Measurements from ENCODE around the gene TXNRD2. TPM values are rescaled to one million over a fixed set of nuclear protein-coding genes. Genes with fewer than 3 reads are reported as not detected.

TXNRD2 gene
- total RNA-seq, 3 donors from 2014 or later (not counting 1 experiment from before 2014, with no cell fraction given) = 23.5 to 37.3 (median 24.4) TPM

DNA sequence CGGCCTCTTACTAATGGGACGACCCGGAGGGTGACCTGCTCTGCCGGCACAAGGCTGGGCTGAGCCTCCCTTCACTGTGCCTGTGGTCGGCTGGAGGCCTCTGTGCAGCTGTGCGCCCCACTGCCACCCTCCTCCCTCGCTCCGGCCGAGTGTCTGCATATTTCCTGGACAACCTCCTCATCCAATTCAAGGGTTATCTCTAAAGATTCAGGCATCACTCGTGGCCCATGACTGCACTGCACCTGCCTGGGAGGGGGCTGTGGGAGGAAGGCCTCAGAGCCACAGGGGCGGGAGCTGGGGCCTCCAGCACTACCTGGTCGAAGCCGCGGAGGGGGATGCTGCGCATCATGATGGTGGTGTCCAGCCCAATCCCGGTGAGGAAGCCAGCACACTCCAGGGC, 43.9 kb downstream of the TXNRD2 start:
- ATAC-seq = no peak
- WGBS (ENCODE audit: insufficient coverage) = 95% methylated on average over 16 of the region's 16 CpGs
- H3K4me1 ChIP-seq (ENCODE audit: control insufficient read depth, insufficient read depth, low read length) = peaks cover 4% of the 10 kb centered on the region
- peaks cover 12% of the 10 kb centered on the region for H3K36me3 ChIP-seq (ENCODE audit: control insufficient read depth, insufficient read depth, low read length)
- no peak overlapping the region for H3K27ac Mint-ChIP-seq
- no peaks in the 10 kb centered on the region for H3K9me3 ChIP-seq (ENCODE audit: control insufficient read depth, insufficient read depth, low read length)
- no peak overlapping the region for H3K27ac ChIP-seq (ENCODE audit: low read length)
- no peaks in the 10 kb centered on the region for H3K9me3 Mint-ChIP-seq
- intact Hi-C loops (cut with micrococcal nuclease) = no loop called here
- no peak overlapping the region for H3K4me3 ChIP-seq (ENCODE audit: low read length)
- no peak for DNase-seq
- no peaks in the 10 kb centered on the region for H3K4me1 Mint-ChIP-seq
- TF ChIP-seq, protein P1, sequence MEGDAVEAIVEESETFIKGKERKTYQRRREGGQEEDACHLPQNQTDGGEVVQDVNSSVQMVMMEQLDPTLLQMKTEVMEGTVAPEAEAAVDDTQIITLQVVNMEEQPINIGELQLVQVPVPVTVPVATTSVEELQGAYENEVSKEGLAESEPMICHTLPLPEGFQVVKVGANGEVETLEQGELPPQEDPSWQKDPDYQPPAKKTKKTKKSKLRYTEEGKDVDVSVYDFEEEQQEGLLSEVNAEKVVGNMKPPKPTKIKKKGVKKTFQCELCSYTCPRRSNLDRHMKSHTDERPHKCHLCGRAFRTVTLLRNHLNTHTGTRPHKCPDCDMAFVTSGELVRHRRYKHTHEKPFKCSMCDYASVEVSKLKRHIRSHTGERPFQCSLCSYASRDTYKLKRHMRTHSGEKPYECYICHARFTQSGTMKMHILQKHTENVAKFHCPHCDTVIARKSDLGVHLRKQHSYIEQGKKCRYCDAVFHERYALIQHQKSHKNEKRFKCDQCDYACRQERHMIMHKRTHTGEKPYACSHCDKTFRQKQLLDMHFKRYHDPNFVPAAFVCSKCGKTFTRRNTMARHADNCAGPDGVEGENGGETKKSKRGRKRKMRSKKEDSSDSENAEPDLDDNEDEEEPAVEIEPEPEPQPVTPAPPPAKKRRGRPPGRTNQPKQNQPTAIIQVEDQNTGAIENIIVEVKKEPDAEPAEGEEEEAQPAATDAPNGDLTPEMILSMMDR (IDR thresholded peaks at IDR 0.05) = no peak
- no peaks in the 10 kb centered on the region for H3K27me3 Mint-ChIP-seq (ENCODE audit: low read depth in 2 of 2)
- no peaks in the 10 kb centered on the region for H3K36me3 Mint-ChIP-seq
- no peaks in the 10 kb centered on the region for H3K27me3 ChIP-seq (ENCODE audit: control insufficient read depth, insufficient read depth, low read length)
- no peak overlapping the region for H3K4me3 Mint-ChIP-seq

DNA sequence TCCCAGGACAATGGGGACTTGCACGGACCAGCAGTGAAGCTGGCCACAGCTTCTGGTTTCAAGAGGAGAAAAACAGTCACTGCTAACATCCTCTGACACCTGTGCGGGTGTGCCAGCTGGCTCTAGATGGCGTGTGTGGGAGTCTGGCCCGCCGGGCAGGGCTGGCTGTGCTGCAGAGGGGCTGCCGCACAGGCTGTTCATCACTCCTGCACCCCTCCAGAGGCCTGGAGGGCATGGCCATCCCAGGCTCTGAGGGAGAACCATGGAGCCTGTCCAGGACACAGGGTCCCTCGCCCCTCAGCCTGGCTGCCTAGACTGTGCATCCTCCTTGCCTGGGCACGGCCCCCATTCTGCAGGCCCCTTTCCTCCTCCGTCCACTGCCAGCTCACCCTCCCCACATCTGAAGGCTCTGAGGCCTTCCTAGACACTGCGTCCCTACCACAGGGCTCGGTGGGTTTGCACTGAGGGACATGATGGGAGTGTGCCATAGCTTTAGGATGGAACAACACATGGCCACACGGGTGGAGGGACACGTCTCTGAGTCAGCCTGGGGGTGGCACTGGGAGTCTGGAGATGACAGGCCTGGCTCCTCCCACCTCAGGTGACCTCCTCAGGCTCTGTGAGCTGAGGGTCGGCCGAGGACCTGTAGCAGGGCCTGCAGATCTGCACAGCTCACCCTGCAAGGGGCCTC, 44.8 kb downstream of the TXNRD2 start:
- Mint-ChIP-seq H3K9me3 (no peaks in the 10 kb centered on the region), H3K27me3 (ENCODE audit: low read depth in 2 of 2) (no peaks in the 10 kb centered on the region), H3K4me3 (no peak overlapping the region), H3K36me3 (no peaks in the 10 kb centered on the region), H3K4me1 (peaks cover 6 to 9% of the 10 kb centered on the region in 2 donors), H3K27ac (no peak overlapping the region)
- Histone ChIP-seq H3K36me3 (ENCODE audit: control insufficient read depth, insufficient read depth, low read length) (peaks cover 12% of the 10 kb centered on the region), H3K9me3 (ENCODE audit: control insufficient read depth, insufficient read depth, low read length) (no peaks in the 10 kb centered on the region), H3K27me3 (ENCODE audit: control insufficient read depth, insufficient read depth, low read length) (no peaks in the 10 kb centered on the region), H3K4me3 (ENCODE audit: low read length) (no peak overlapping the region), H3K4me1 (ENCODE audit: control insufficient read depth, insufficient read depth, low read length) (peaks cover 13% of the 10 kb centered on the region), H3K27ac (ENCODE audit: low read length) (no peak overlapping the region)
- intact Hi-C loops (cut with micrococcal nuclease) = no loop called here
- WGBS (ENCODE audit: insufficient coverage) = 76% methylated on average over 15 of the region's 15 CpGs
- no peak for ATAC-seq
- peak in 1 of 2 donors; percentile 64 for DNase-seq
- TF ChIP-seq, protein P1 (IDR thresholded peaks at IDR 0.05) = no peak

DNA sequence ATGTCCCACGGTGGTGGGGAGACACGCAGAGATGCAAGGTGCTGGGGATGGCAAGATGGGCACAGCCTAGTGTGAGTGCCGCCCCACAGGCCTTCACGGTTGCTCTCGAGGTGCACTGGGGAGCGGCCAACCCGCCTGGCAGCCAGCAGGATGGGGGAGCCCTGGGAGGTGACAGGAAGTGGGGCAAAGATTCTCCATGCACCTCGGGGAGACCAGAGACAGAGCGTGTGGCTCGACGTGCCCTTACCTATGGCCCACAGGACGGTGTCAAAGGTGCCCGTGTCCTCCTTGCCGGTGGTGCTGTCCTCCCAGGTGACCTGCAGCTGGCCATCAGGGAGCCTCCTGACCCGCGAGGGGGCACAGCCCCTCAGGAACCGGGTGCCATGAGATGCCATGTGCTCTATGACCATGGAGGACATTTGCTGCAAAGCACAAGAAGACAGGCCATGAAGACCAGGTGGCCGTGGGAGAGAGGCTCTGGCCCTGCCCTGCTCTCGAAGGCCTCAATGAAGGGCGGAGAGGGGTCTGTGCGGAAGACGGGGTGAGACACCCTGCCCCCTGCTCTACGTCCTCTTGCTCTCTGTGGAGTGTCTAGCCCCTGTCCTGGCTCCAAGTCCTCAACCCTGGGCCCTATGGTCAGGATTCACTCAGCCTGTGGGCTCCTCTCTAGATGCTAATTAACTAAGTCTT, 46.3 kb downstream of the TXNRD2 start:
- no peaks in the 10 kb centered on the region for H3K36me3 Mint-ChIP-seq
- no peaks in the 10 kb centered on the region for H3K9me3 ChIP-seq (ENCODE audit: control insufficient read depth, insufficient read depth, low read length)
- no peaks in the 10 kb centered on the region for H3K27me3 Mint-ChIP-seq (ENCODE audit: low read depth in 2 of 2)
- no peak for ATAC-seq
- TF ChIP-seq, protein P1 (IDR thresholded peaks at IDR 0.05) = no peak
- no peaks in the 10 kb centered on the region for H3K27me3 ChIP-seq (ENCODE audit: control insufficient read depth, insufficient read depth, low read length)
- peaks cover 8% of the 10 kb centered on the region for H3K36me3 ChIP-seq (ENCODE audit: control insufficient read depth, insufficient read depth, low read length)
- H3K4me3 ChIP-seq (ENCODE audit: low read length) = no peak overlapping the region
- DNase-seq = peak in 1 of 2 donors; percentile 36
- H3K9me3 Mint-ChIP-seq = no peaks in the 10 kb centered on the region
- no peak overlapping the region for H3K27ac Mint-ChIP-seq
- peaks cover 27% of the 10 kb centered on the region for H3K4me1 ChIP-seq (ENCODE audit: control insufficient read depth, insufficient read depth, low read length)
- H3K27ac ChIP-seq (ENCODE audit: low read length) = no peak overlapping the region
- WGBS (ENCODE audit: insufficient coverage) = 91% methylated on average over 23 of the region's 23 CpGs
- H3K4me3 Mint-ChIP-seq = no peak overlapping the region
- intact Hi-C loops (cut with micrococcal nuclease) = no loop called here
- peaks cover 12 to 17% of the 10 kb centered on the region in 2 donors for H3K4me1 Mint-ChIP-seq
